ENCODE results near the gene B4GAT1. TPM values are rescaled to one million over a fixed set of nuclear protein-coding genes. Genes with fewer than 3 reads are reported as not detected.

B4GAT1 gene
- total and polyA plus RNA-seq, 9 of the 15 experiments (the other 6 are each of a cell fraction or from before 2014, with no cell fraction given): 0.86 to 9.5 (median 3.8) TPM

DNA sequence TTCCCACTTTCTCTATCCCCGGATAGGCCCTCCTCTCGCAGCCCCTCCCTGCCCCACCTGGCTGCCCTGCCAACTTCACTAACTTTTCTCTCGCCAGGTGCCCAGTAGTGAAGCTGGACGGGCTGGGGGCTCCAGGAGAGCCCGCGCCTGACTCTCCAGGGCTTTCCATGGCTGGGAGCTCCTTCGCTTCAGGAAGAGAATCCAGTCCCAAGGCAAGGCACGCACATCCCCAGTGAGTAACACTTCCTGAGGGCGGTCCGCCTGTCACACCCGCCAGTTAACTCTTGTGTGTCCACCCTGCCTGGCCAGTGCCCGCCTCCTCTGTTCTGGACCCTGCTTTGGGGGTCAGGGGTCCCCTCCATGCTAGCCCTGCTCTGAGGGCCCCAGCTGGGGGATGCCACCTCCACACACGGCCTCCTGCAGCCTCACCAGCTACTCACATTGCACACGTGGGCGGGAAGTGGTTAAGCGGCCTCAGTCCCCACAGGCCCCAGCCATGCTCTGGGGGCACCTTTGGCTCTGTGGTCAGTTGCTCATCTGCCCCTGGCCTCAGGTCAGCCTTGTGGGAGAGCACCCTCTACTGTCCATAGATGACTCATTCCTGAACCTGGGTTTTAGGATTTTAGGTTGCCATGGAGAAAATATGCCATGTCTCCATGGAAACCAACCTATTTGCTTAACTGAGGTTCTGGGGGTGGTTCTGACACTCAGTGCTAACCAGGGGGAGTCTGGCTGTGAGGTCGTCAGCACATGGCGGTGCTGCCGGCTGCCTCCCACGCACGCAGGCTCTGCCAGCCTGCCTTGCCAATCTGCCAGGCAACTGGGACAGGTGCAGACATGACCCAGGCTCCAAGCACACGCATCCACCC is 11.0 kb downstream of the B4GAT1 start, which contains the start of gene RIN1 (continued):
- TF ChIP-seq, protein P1, sequence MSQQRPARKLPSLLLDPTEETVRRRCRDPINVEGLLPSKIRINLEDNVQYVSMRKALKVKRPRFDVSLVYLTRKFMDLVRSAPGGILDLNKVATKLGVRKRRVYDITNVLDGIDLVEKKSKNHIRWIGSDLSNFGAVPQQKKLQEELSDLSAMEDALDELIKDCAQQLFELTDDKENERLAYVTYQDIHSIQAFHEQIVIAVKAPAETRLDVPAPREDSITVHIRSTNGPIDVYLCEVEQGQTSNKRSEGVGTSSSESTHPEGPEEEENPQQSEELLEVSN (IDR thresholded peaks at IDR 0.05; ENCODE audit: borderline replicate concordance in 1 of 2, extremely low read depth in 1 of 2, insufficient read depth in 1 of 2, insufficient read length in 1 of 2, low read depth in 1 of 2, low read length in 1 of 2, poor library complexity in 1 of 2, severe bottlenecking in 1 of 2): peak in 1 of 2 experiments; percentile 27
- no peak; the same call in 1 of the 2 replicates for TF ChIP-seq DPF2 (IDR thresholded peaks at IDR 0.05)
- no peak for TF ChIP-seq ZNF134 (CRISPR knock-in tag; conservative IDR thresholded peaks at IDR 0.05)
- no peak for TF ChIP-seq ZNF551 (CRISPR knock-in tag; IDR thresholded peaks at IDR 0.05)
- peak; percentile 74; the same call in 1 of the 2 replicates for TF ChIP-seq JUN (IDR thresholded peaks at IDR 0.05; ENCODE audit: borderline replicate concordance, low read depth, low read length)
- 0 out of 2 replicates have a peak, but pooled peaks have one; percentile 49 for TF ChIP-seq JUN (CRISPR knock-in tag; IDR thresholded peaks at IDR 0.05; ENCODE audit: borderline replicate concordance)
- no peak for TF ChIP-seq SMARCA4 (IDR thresholded peaks at IDR 0.05)
- no peak for TF ChIP-seq TCF7 (IDR thresholded peaks at IDR 0.05; ENCODE audit: borderline replicate concordance)
- no peak for TF ChIP-seq ZNF584 (CRISPR knock-in tag; IDR thresholded peaks at IDR 0.05; ENCODE audit: low read depth)
- TF ChIP-seq HMGN3 (IDR thresholded peaks at IDR 0.05; ENCODE audit: borderline replicate concordance, extremely low read depth, insufficient read length, low read depth, low read length): no peak
- TF ChIP-seq ARNT (IDR thresholded peaks at IDR 0.05): no peak
- no peak for TF ChIP-seq ARHGAP35 (IDR thresholded peaks at IDR 0.05; ENCODE audit: partially characterized antibody)
- TF ChIP-seq, protein P2, sequence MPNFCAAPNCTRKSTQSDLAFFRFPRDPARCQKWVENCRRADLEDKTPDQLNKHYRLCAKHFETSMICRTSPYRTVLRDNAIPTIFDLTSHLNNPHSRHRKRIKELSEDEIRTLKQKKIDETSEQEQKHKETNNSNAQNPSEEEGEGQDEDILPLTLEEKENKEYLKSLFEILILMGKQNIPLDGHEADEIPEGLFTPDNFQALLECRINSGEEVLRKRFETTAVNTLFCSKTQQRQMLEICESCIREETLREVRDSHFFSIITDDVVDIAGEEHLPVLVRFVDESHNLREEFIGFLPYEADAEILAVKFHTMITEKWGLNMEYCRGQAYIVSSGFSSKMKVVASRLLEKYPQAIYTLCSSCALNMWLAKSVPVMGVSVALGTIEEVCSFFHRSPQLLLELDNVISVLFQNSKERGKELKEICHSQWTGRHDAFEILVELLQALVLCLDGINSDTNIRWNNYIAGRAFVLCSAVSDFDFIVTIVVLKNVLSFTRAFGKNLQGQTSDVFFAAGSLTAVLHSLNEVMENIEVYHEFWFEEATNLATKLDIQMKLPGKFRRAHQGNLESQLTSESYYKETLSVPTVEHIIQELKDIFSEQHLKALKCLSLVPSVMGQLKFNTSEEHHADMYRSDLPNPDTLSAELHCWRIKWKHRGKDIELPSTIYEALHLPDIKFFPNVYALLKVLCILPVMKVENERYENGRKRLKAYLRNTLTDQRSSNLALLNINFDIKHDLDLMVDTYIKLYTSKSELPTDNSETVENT (CRISPR knock-in tag; IDR thresholded peaks at IDR 0.05): no peak
- TF ChIP-seq, protein P3, sequence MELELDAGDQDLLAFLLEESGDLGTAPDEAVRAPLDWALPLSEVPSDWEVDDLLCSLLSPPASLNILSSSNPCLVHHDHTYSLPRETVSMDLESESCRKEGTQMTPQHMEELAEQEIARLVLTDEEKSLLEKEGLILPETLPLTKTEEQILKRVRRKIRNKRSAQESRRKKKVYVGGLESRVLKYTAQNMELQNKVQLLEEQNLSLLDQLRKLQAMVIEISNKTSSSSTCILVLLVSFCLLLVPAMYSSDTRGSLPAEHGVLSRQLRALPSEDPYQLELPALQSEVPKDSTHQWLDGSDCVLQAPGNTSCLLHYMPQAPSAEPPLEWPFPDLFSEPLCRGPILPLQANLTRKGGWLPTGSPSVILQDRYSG (tag; conservative IDR thresholded peaks at IDR 0.05; ENCODE audit: low read depth): no peak
- no peak for TF ChIP-seq TAF1 (IDR thresholded peaks at IDR 0.05; ENCODE audit: control insufficient read depth, extremely low read depth, insufficient read depth, low read length, severe bottlenecking)
- TF ChIP-seq, protein P4, sequence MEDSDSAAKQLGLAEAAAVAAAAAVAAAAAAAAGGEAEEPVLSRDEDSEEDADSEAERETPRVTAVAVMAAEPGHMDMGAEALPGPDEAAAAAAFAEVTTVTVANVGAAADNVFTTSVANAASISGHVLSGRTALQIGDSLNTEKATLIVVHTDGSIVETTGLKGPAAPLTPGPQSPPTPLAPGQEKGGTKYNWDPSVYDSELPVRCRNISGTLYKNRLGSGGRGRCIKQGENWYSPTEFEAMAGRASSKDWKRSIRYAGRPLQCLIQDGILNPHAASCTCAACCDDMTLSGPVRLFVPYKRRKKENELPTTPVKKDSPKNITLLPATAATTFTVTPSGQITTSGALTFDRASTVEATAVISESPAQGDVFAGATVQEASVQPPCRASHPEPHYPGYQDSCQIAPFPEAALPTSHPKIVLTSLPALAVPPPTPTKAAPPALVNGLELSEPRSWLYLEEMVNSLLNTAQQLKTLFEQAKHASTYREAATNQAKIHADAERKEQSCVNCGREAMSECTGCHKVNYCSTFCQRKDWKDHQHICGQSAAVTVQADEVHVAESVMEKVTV (CRISPR knock-in tag; IDR thresholded peaks at IDR 0.05): peak; percentile 60
- no peak for TF ChIP-seq TCFL5 (CRISPR knock-in tag; conservative IDR thresholded peaks at IDR 0.05)
